GM19193 (cell line): ENCODE measurements around the gene COIL.

Experiments
- POLR2A ChIP-seq: IDR thresholded peaks from 4 replicates; pipeline ENCODE4 v1.6.1; 2011; ENCODE audit not compliant: insufficient read depth, insufficient read length; ENCODE audit errors: extremely low read depth

COIL gene

GRCh38 chr17:56943505-56944125 is 17.2 kb downstream of the COIL start:
- no peak for TF ChIP-seq POLR2A

GRCh38 chr17:56939869-56940484 is 20.9 kb downstream of the COIL start:
- TF ChIP-seq POLR2A: no peak

- TF ChIP-seq POLR2A: no peak
Measured at GRCh38 chr17:56937687-56938086, 23.2 kb downstream of the COIL start.

DNA sequence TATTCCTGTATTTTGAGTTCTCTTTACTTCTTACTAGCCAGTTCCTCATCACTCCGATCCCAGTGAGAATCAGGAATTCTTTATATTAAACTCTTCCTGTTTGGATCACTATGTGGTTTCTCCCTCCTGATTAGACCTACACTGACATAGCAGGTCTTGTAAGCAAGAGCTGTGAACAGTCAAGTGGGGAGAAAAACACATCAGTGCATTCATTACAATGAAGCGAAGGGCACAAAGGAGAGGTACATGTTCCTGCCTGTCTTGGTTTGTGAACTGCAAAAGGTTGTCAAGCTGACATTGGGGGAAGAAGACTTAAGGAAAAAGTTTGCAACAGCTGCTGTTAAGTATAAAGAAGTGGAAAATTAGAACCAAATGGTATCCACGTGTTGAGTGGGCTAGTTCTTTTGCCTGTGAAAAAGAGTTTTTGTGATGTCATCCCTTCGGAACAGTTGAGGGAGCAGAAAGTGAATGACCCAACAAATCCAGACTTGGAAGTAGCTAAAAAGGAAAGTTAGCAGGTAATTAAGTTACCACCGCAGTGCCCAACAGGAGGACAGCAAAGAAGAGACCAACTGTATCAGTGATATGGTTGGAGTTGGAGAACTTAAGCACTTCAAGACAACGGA is 24.0 kb downstream of the COIL start:
- no peak for TF ChIP-seq POLR2A

DNA sequence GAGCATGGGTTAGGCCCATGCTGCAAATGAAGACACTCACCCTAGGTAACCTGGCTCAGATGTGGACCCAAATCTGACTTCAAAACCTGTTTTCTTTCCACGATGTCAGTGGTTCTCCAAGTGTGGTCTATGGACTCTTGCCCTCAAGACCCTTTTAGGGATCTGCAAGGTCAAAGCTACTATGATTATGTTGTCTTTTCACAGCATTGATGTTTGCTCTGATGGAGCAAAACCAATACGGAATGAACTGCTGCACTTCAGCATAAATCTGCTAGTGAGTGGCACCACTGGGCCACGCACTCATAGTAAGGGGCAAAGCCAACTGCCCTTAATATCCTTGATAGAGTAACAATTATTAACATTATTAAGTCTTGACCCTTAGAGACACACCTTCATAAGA is 25.4 kb downstream of the COIL start:
- TF ChIP-seq POLR2A: no peak

DNA sequence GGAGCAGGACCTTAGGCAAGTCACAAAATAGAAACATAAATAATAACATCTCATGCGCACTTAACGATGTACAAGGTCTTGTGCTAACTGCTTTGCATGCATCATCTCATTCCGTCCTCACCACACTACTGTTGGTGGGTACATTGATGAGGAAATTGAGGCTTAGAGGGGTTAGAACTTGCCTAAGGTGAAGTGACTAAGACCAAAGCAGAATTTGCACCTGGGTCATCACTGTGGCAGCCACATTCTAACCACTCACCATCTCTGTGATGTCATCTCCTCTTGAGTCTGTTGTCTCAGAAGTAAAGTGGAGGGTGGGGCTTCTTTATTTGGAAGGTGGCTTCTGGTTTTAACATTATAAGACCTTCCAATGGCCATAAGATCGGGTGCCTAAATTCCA is 26.6 kb downstream of the COIL start:
- no peak for TF ChIP-seq POLR2A

- TF ChIP-seq POLR2A: no peak
Measured at GRCh38 chr17:56933868-56934267, 27.0 kb downstream of the COIL start.

DNA sequence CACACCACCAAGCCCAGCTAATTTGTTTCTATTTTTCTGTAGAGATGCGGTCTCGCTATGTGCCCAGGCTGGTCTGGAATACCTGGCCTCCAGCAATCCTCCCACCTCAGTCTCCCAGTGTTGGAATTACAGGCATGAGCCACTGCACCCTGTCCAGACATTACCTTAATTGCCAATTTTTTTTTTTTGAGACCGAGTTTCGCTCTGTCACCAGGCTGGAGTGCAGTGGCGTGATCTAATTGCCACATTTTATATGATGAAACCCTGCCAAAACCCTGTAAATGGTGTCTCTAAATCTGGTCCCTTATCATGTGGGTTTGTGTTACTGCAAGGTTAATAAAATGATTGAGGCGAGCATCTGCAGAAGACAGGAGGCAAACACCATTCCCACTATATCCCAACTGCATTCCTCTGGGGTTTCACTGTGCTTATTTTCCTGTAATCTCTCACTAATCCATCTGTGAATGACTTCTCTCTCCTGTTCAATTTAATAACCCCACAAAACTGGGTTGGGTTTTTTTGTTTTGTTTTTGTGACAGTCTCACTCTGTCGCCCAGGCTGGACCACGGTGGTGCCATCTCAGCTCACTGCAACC is 27.6 kb downstream of the COIL start:
- no peak for TF ChIP-seq POLR2A

DNA sequence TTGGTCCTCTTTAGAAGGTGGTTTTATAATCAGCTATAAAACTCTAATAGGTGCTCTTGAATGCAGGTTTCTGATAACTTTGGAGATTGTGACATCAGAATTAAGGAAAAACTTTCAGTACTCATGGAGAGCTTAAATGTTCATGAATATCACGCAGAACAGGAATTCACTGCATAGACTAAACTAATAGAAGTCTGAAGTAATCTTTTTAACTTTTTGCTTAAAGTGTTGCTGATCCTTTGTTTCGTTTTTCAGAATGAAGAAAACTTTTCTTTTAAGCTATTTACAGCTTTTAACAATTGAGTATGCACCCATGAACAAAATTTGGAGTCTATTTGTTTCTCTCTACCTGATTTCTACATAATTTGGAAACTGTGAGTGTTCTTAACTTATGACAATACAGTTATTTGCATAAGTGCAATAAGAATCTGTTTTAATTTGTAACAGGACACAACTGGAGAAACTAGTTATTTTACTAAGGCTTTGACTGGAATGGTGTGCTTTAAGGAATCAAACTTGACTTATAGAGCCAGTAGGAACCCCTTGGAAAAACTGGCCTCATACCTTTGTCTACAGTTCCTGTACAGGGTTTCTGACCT is 30.0 kb downstream of the COIL start:
- TF ChIP-seq POLR2A: no peak

GRCh38 chr17:56929362-56929969 is 31.4 kb downstream of the COIL start:
- no peak for TF ChIP-seq POLR2A

- no peak for TF ChIP-seq POLR2A
Measured at GRCh38 chr17:56928586-56928985, 32.3 kb downstream of the COIL start.

GRCh38 chr17:56926704-56927103 is 34.1 kb downstream of the COIL start:
- no peak for TF ChIP-seq POLR2A

GRCh38 chr17:56926270-56926669 is 34.6 kb downstream of the COIL start:
- no peak for TF ChIP-seq POLR2A

DNA sequence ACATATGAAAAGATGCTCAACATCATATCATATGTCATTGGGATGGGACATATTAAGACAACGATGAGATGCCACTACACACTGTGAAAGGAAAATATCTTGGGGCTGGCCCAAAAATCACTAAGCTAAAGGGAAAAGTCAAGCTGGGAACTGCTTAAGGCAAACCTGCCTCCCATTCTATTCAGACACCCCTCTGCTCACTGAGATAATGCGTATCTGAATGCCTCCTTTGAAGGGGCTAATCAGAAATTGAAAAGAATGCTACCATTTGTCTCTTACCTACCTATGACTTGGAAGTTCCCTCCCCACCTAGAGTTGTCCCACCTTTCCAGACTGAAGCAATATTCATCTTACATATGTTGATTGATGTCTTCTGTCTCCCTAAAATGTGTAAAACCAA is 35.8 kb downstream of the COIL start:
- no peak for TF ChIP-seq POLR2A

- TF ChIP-seq POLR2A: no peak
Measured at GRCh38 chr17:56919717-56920116, 41.1 kb downstream of the COIL start.
